HEK293 (cell line): ENCODE results near the gene ZNF787.

ENCODE experiments used
- FEZF1 ChIP-seq: fragments of 450-650 bp; formaldehyde crosslinking; IDR thresholded peaks from 2 replicates; pipeline ENCODE4 v1.5.1; 2016; ENCODE audit warnings: missing biosample characterization, missing genetic modification characterization
- ZBTB21 ChIP-seq: fragments of 450-650 bp; formaldehyde crosslinking; IDR thresholded peaks from 2 replicates; pipeline ENCODE4 v1.5.1; 2017; ENCODE audit warnings: missing biosample characterization, missing genetic modification characterization
- ZNF10 ChIP-seq: fragments of 450-650 bp; formaldehyde crosslinking; IDR thresholded peaks from 2 replicates; pipeline ENCODE4 v1.5.1; 2017; ENCODE audit warnings: missing biosample characterization, missing genetic modification characterization
- ZNF138 ChIP-seq: fragments of 450-650 bp; formaldehyde crosslinking; IDR thresholded peaks from 2 replicates; pipeline ENCODE4 v1.5.1; 2016; ENCODE audit warnings: missing biosample characterization, missing genetic modification characterization, borderline replicate concordance
- ZNF24 ChIP-seq: fragments of 450-650 bp; formaldehyde crosslinking; IDR thresholded peaks from 2 replicates; pipeline ENCODE4 v1.5.1; 2016; ENCODE audit warnings: missing biosample characterization, missing genetic modification characterization
- ZNF266 ChIP-seq: fragments of 450-650 bp; formaldehyde crosslinking; IDR thresholded peaks from 2 replicates; pipeline ENCODE4 v1.5.1; 2016; ENCODE audit warnings: missing biosample characterization, missing genetic modification characterization, low read depth
- ZNF544 ChIP-seq: fragments of 450-650 bp; formaldehyde crosslinking; IDR thresholded peaks from 2 replicates; pipeline ENCODE4 v1.5.0; 2017; ENCODE audit warnings: missing biosample characterization, missing genetic modification characterization
- ZNF830 ChIP-seq: fragments of 450-650 bp; IDR thresholded peaks from 2 replicates; pipeline ENCODE4 v1.5.0; 2018; ENCODE audit warnings: missing biosample characterization, missing genetic modification characterization, low read depth, mild to moderate bottlenecking, moderate library complexity
- ZSCAN23 ChIP-seq: fragments of 450-650 bp; formaldehyde crosslinking; IDR thresholded peaks from 2 replicates; pipeline ENCODE4 v1.5.1; 2016; ENCODE audit warnings: missing biosample characterization, missing genetic modification characterization
- TF ChIP-seq, protein P1 (sequence below): fragments of 450-650 bp; formaldehyde crosslinking; IDR thresholded peaks from 2 replicates; pipeline ENCODE4 v1.5.1; 2016; ENCODE audit warnings: missing biosample characterization, missing genetic modification characterization
- TF ChIP-seq, protein P2 (sequence below): fragments of 450-650 bp; formaldehyde crosslinking; IDR thresholded peaks from 2 replicates; pipeline ENCODE4 v1.5.1; 2016; ENCODE audit warnings: missing biosample characterization, missing genetic modification characterization
- TF ChIP-seq, protein P3 (sequence below): fragments of 450-650 bp; formaldehyde crosslinking; IDR thresholded peaks from 2 replicates; pipeline ENCODE4 v1.5.1; 2016; ENCODE audit warnings: missing biosample characterization, missing genetic modification characterization
- TF ChIP-seq, protein P4 (sequence below): fragments of 450-650 bp; formaldehyde crosslinking; IDR thresholded peaks from 2 replicates; pipeline ENCODE4 v1.5.1; 2017; ENCODE audit warnings: missing biosample characterization, missing genetic modification characterization

DNA sequence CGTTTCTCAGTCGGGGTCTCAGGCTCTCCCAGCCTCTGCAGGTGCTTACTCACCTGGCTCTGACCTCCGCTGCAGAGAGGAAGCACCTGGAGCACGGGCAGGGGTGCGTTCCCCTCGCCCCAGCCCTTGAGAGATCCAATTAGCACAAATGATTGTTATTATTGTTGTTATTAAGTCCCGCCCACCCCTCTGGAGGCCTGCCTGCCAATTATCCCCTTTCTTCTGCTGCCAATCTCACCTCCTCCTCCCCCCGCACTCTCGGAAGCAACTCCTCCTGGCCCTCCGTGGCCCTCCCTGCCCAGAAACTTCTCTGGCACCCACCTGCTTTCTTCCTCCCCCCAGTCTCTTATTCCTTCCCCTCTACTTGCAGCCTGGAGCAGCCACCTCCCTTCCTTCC is 8.8 kb downstream of the ZNF787 start:
- TF ChIP-seq, protein P1, sequence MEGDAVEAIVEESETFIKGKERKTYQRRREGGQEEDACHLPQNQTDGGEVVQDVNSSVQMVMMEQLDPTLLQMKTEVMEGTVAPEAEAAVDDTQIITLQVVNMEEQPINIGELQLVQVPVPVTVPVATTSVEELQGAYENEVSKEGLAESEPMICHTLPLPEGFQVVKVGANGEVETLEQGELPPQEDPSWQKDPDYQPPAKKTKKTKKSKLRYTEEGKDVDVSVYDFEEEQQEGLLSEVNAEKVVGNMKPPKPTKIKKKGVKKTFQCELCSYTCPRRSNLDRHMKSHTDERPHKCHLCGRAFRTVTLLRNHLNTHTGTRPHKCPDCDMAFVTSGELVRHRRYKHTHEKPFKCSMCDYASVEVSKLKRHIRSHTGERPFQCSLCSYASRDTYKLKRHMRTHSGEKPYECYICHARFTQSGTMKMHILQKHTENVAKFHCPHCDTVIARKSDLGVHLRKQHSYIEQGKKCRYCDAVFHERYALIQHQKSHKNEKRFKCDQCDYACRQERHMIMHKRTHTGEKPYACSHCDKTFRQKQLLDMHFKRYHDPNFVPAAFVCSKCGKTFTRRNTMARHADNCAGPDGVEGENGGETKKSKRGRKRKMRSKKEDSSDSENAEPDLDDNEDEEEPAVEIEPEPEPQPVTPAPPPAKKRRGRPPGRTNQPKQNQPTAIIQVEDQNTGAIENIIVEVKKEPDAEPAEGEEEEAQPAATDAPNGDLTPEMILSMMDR (tag by site-specific recombination) = no peak
- TF ChIP-seq ZBTB21 (tag by site-specific recombination) (no peak), ZNF266 (tag by site-specific recombination) (no peak), ZNF138 (tag by site-specific recombination) (no peak), FEZF1 (tag by site-specific recombination) (no peak), ZSCAN23 (tag by site-specific recombination) (no peak), ZNF10 (no peak), ZNF24 (tag by site-specific recombination) (no peak), ZNF830 (no peak), ZNF544 (tag by site-specific recombination) (no peak)
- TF ChIP-seq, protein P2, sequence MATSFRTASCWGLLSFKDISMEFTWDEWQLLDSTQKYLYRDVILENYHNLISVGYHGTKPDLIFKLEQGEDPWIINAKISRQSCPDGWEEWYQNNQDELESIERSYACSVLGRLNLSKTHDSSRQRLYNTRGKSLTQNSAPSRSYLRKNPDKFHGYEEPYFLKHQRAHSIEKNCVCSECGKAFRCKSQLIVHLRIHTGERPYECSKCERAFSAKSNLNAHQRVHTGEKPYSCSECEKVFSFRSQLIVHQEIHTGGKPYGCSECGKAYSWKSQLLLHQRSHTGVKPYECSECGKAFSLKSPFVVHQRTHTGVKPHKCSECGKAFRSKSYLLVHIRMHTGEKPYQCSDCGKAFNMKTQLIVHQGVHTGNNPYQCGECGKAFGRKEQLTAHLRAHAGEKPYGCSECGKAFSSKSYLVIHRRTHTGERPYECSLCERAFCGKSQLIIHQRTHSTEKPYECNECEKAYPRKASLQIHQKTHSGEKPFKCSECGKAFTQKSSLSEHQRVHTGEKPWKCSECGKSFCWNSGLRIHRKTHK (tag by site-specific recombination) = no peak
- TF ChIP-seq, protein P3, sequence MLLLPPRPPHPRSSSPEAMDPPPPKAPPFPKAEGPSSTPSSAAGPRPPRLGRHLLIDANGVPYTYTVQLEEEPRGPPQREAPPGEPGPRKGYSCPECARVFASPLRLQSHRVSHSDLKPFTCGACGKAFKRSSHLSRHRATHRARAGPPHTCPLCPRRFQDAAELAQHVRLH (tag by site-specific recombination) = no peak
- TF ChIP-seq, protein P4, sequence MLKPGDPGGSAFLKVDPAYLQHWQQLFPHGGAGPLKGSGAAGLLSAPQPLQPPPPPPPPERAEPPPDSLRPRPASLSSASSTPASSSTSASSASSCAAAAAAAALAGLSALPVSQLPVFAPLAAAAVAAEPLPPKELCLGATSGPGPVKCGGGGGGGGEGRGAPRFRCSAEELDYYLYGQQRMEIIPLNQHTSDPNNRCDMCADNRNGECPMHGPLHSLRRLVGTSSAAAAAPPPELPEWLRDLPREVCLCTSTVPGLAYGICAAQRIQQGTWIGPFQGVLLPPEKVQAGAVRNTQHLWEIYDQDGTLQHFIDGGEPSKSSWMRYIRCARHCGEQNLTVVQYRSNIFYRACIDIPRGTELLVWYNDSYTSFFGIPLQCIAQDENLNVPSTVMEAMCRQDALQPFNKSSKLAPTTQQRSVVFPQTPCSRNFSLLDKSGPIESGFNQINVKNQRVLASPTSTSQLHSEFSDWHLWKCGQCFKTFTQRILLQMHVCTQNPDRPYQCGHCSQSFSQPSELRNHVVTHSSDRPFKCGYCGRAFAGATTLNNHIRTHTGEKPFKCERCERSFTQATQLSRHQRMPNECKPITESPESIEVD = no peak
